Stimulated activated CD8-positive, alpha-beta memory T cell treated with anti-CD3 and anti-CD28 coated beads, Interleukin-15, amount 100 ng/mL, for 24 hours (primary cell): ENCODE measurements around the gene PHLDA3.

ENCODE experiments used
- DNase-seq: peaks from one replicate; pipeline ENCODE4 v3.0.0-alpha.2; 2020; ENCODE audit warnings: low read depth

PHLDA3 gene

GRCh38 chr1:201429736-201430501, 39.1 kb downstream of the PHLDA3 start:
- no peak for DNase-seq

GRCh38 chr1:201427963-201428362, 41.0 kb downstream of the PHLDA3 start:
- DNase-seq, result no peak

GRCh38 chr1:201426479-201427310, 42.3 kb downstream of the PHLDA3 start:
- no peak for DNase-seq

- no peak for DNase-seq
Measured at GRCh38 chr1:201424146-201424545, 44.8 kb downstream of the PHLDA3 start.

- no peak for DNase-seq
Measured at GRCh38 chr1:201423655-201424054, 45.3 kb downstream of the PHLDA3 start.

- DNase-seq, result no peak
Measured at GRCh38 chr1:201422436-201423030, 46.5 kb downstream of the PHLDA3 start.

- DNase-seq, result no peak
Measured at GRCh38 chr1:201422026-201422425, 47.0 kb downstream of the PHLDA3 start.

GRCh38 chr1:201421041-201421440, 47.9 kb downstream of the PHLDA3 start:
- DNase-seq, result no peak

GRCh38 chr1:201420608-201421002, 48.4 kb downstream of the PHLDA3 start:
- no peak for DNase-seq

- no peak for DNase-seq
Measured at GRCh38 chr1:201419746-201420607, 49.0 kb downstream of the PHLDA3 start.

GRCh38 chr1:201419256-201419655, 49.7 kb downstream of the PHLDA3 start:
- no peak for DNase-seq

GRCh38 chr1:201418461-201418860, 50.5 kb downstream of the PHLDA3 start:
- DNase-seq, result no peak
